GM20431 (cell line): Measurements from ENCODE around the gene ST8SIA5.

Experiments used
- in situ Hi-C: fragments of 300-500 bp; cut with MseI, MboI; formaldehyde crosslinking; loops from one replicate; pipeline ENCODE4 v1.15.0; 2020; ENCODE audit warnings: low sequenced_read_pairs; ENCODE audit not compliant: unreplicated experiment

Gene ST8SIA5

GRCh38 chr18:46716827-46717226 is 40.0 kb downstream of the ST8SIA5 start:
- in situ Hi-C loops: no loop called here

- in situ Hi-C loops: no loop called here
These were observed 40.5 kb downstream of the ST8SIA5 start for GRCh38 chr18:46716336-46716735.

DNA sequence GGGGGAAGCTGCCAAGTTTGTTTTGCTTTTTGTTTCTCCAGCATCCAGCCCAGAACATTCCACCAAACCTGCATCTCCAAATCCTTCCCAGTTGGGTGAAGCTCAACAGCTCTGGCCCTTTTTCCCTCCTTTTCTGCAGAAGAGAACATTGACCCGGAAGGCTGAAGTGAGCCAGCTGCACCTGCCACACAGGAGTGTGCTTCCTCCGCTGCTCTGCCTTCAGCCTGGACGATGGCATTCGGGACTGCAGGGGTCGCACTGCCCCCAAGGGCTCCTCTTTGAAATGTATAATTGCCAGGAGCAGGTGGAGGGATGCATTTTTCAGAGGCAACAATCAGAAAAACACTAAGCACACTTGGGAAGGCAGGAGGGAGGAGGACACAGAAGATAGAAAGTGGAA is 41.8 kb downstream of the ST8SIA5 start:
- in situ Hi-C loops: no loop called here

- in situ Hi-C loops: no loop called here
These were observed 44.4 kb downstream of the ST8SIA5 start for GRCh38 chr18:46712406-46712805.

DNA sequence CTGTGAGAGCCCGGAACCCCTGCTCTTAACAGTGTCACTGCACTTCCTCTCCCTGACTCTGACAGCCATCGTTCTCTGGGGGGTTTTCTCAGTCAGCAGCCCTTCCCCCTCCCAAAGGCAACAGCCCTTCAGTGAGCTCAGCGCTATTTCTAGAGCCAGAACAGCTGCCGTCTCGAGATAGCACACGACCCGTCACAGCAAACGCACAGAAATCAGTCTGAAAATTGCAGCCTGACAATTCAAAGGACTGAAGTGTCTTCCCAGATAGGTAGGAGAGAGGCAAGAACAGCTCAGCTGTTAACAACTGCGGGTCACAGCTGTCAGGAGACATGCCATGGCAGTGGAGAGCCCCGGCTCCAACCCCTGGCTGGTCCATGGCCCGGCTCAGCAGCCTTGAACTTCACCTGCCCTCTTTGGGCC is 45.4 kb downstream of the ST8SIA5 start:
- in situ Hi-C loops: no loop called here

DNA sequence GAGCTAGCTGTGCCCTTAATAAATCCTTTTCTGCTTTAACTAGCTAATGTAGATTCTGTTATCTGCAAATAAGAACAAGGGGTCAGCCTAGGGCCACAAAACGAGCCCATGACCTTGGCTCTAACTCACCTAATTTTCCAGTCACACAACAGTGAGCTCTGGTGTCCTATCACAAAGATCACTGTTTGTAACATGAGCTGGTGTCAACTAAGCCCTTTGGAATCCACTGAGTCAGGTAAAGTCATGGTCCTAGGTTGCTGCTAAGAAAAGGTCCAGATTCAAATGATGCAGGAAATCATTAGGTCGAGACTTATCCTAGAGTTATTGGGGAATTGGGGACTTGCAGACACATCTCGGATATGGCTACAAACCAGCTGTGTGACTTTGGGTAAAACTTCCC is 49.9 kb downstream of the ST8SIA5 start:
- in situ Hi-C loops: no loop called here

- in situ Hi-C loops: no loop called here
These were observed 51.3 kb downstream of the ST8SIA5 start for GRCh38 chr18:46705521-46705920.

DNA sequence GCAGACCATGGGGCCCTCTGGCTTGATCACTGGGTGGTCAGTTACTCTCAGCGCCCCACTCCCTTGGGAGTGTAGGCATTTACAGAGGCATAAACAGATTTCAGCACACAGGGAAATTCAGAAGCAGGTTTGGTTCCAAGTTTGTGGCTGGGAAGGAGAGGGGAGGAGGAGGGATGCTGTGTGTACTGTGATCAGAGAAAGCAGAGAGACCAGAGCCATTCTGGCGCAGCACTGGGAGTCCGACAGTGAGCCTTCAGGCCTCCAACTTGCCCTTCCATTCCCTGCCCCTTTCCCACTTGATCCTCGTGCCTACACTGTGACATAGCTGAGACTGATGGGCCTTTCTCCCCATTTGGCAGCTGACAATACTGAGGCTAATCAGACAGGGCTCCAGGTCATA is 52.0 kb downstream of the ST8SIA5 start:
- in situ Hi-C loops: no loop called here

DNA sequence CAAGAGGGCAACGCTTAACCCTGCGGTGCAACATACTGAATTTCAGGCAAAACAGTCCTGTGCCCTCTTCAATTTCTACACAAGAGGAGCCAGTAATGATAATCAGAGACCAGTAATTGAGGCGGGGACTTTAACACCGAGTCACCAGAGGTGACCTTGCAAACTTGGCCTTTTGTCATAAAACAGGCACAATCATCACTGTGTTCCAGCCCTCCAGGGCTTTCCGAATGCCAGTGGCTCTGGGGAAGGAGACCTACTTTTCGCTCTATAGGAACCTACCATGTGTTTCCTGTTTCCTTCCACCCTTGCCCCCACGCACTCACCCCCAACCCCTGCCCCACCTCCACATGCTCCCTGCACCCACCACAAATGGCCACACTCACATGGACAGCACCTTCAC is 52.7 kb downstream of the ST8SIA5 start:
- in situ Hi-C loops: no loop called here

- in situ Hi-C loops: no loop called here
These were observed 54.4 kb downstream of the ST8SIA5 start for GRCh38 chr18:46702471-46702870.

GRCh38 chr18:46700066-46700824 is 56.6 kb downstream of the ST8SIA5 start:
- in situ Hi-C loops: no loop called here

DNA sequence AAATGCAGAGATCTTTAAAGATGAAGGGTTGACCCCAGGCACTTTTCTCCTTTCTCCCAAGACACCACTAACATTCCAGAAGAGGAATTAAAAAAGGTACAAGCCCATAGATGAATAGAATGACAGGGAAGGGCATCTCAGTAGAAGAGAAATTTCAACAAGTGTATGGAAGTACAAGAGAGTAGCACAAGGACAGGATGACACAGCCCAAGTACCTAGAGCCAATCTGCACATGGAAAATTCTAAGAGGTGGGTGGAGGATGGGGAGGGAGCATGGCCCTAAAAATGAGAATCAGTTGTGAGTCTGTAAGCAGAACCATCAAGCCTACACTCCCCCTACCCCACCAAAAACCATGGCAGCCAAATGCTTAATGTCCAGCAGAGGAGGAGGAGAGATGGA is 60.2 kb downstream of the ST8SIA5 start:
- in situ Hi-C loops: no loop called here

DNA sequence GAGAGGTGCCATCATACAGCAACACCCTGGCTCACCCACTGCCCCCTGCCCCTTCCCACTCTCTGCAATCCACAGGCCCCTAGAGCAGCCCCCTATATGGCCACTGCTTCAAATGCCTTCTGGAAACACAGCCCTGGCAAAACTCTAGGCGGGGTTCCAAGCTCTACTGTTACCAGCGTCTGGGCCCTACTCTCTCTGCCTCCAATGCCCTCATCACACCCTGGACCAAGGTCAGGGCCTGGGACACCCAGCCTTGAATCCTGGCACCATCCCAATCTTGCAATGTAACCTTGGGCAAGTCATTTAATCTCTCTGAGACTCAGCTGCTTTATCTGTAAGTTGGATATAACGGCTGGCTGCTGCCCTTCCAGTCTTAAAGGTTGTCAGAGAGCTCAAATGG is 60.6 kb downstream of the ST8SIA5 start:
- in situ Hi-C loops: no loop called here

- in situ Hi-C loops: no loop called here
These were observed 62.9 kb downstream of the ST8SIA5 start for GRCh38 chr18:46693996-46694395.

GRCh38 chr18:46688853-46689525 is 67.9 kb downstream of the ST8SIA5 start:
- in situ Hi-C loops: no loop called here

- in situ Hi-C loops: no loop called here
These were observed 70.7 kb downstream of the ST8SIA5 start for GRCh38 chr18:46686186-46686585.

DNA sequence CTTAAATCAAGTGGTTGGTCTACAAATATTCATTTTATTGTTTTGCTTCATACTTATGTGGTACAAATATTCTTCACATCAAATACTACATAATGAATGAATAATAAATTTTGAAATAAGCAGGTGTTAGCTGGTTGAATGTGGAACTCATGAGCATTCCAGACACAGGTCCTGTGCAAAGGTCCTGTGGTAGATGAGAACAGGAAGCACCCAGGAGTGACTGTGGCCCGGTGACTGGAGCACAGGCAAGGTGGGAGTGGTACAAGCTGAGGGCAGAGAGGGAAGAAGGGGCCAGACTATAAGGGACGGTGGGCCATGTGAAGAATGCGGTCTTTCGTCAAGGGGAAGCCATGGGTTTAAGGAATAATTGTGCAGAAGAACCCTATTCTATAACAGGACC is 73.6 kb downstream of the ST8SIA5 start:
- in situ Hi-C loops: no loop called here

DNA sequence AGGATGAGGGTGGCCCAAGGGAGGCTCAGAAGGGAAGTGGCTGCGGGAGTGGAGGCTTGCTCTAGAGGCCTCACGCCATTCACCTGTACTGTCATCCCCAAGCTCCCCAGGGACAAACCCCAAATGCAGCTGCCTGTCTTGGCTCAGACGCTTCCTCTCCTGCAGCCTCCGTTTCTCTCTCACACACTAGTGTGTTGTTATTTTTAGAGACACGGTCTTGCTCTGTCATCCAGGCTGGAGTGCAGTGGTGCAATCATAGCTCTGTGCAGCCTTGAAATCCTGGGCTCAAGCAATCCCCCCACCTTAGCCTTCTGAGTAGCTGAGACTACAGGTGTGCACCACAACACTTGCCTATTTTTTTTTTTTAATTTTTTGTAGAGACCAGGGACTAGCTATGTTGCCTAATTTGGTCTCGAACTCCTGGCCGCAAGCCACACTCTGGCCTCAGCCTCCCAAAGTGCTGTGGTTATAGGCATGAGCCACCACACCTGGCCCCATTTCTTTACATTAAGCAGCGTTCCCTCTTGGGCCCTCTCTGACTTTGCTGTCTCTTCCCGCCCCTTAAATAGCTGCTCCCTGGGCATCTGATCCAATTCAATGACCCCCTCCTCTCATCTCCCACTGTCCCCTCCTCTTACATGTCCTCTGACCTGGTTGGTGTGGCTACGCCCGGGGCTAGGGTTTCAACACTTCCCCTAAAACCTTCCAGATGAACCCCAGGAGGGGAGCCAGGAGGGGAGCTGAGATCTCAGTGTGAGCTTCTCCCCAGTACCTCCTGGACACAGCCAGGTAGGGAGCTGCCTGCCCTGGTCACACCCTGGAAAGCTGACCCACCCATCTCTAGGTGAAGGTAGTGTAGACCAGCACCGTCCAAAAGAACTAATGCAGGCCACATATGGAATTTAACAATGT is 75.8 kb downstream of the ST8SIA5 start:
- in situ Hi-C loops: no loop called here

- in situ Hi-C loops: no loop called here
These were observed 76.8 kb downstream of the ST8SIA5 start for GRCh38 chr18:46679846-46680598.

DNA sequence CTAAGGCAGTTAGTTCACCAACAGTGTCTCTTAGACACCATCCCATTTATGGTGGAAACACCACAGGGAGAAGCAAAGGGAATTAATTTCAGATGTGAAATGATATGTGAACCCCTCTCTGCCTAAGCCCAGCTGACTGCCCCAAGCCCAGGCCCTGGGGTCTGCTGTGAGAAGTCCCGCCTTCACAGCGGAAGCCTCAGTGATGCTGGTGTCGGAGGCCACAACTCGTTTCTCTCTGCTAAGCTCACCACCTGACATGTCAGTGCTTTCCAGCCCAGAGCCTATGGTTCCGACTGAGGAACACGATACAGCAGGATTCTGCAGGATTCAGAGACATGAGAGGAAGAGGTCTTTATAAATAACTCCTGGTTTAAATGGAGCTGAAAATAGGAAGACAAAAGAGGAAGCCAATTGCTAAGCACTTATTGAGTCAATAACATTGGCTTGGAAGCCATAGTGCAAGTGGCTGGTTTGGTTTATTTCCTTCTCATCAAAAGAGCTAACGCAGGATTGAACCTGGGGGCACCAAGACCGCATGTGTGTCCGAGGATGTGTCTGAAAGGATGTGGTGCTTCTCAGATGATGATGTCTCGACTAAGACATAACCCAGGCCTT is 78.0 kb downstream of the ST8SIA5 start:
- in situ Hi-C loops: no loop called here
